Iris pigment epithelial cell (primary cell): ENCODE data around the gene ZMIZ2.
A peak's percentile ranks its signal among the peaks of the same experiment; 100 is the strongest.

Source experiments
- DNase-seq: peaks from one replicate; pipeline ENCODE4 v3.0.0-alpha.2; 2011; ENCODE audit warnings: low read depth

ZMIZ2 gene

GRCh38 chr7:44757739-44758138 is 9.1 kb downstream of the ZMIZ2 start:
- no peak for DNase-seq

DNA sequence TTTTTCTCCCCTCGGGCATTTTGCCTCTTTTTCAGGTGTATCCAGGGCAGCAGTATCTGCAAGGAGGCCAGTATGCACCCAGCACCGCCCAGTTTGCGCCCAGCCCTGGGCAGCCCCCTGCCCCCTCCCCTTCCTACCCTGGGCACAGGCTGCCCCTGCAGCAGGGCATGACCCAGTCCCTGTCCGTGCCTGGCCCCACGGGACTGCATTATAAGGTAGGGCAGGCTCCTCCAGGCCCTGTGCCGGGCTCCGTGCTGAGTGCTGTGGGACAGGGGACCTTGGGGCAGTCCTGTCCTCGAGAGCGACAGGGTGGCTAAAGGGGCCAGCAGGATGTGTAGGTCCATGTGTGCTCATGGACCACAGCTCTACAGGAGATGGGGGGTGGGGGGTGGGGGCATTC is 10.6 kb downstream of the ZMIZ2 start:
- no peak for DNase-seq

DNA sequence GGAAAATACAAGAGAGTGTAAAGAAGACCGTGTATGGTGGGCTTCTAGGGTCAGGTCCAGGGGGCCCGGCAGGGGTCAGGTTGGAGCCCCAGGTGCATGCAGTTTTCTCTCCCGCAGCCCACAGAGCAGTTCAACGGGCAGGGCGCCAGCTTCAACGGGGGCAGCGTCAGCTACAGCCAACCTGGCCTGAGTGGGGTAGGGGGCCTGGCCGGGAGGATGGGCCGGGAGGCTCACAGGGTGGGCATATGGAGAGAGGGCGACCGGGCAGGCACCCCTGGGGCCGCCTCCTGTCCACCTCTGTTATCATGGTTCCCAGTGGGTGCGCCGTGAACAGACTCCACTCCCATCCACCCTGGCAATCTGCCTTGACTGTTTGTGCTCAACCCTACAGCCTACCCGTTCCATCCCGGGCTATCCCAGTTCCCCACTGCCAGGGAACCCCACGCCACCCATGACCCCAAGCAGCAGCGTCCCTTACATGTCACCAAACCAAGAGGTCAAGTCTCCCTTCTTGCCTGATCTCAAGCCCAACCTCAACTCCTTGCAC is 11.5 kb downstream of the ZMIZ2 start:
- DNase-seq = no peak

DNA sequence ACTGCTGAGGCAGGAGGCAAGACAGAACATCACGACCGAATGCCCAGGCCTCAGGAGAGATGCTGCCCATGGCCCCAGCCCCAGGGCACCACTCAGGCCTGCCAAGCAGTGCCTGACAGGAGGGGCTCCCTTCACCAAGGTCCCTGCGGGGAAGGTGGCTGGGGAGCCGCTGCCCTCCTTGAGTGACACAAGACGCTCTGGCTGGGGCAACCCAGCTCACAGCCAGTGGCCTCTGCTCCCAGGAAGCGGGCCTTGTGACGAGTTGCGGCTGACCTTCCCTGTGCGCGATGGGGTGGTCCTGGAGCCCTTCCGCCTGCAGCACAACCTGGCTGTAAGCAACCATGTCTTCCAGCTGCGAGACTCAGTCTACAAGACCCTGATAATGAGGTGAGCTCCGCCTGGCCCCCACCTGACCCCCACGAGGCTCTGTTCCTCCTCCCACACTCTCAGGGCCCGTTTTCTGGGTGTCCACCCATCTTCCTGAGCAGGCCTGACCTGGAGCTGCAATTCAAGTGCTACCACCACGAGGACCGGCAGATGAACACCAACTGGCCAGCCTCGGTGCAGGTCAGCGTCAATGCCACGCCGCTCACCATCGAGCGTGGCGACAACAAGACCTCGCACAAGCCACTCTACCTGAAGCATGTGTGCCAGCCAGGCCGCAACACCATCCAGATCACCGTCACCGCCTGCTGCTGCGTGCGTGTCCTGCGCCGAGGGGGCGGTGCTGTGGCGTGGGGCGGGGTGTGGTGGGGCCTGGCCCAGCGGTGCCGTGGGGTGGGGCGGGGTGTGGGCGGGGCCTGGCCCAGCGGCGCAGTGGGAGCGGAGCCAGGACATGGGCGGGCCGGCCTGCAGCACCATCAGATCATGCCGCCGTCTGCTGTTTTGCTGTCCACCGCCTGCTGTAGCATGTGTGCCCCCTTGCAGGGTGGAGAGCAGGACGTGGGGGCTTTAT is 12.8 kb downstream of the ZMIZ2 start:
- DNase-seq = no peak

DNA sequence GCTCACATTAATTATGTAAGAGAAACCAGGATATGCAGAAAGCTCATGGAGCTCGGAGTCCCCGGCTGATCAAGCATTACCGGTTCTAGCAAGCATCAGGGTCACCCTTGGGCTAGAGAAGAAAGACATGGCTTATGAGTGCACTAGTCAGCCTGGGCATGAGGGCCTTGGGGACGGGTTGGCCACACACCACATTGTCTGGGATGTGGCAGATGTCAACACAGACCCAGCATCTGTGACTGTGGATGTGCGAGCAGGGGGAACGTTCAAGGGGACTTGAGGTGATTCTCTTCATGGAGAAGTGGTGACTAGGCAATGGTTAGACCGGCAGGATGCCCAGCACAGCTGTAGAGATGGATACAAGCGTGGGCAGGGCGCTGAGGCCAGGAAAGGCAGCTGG is 13.7 kb downstream of the ZMIZ2 start:
- DNase-seq = no peak

GRCh38 chr7:44762726-44763522 is 14.3 kb downstream of the ZMIZ2 start:
- DNase-seq = no peak

- DNase-seq = no peak
Observed at GRCh38 chr7:44764081-44764480, 15.4 kb downstream of the ZMIZ2 start.

- DNase-seq = no peak
Observed at GRCh38 chr7:44764665-44765578, 16.3 kb downstream of the ZMIZ2 start.

- no peak for DNase-seq
Observed at GRCh38 chr7:44765579-44766415, 17.1 kb downstream of the ZMIZ2 start.

GRCh38 chr7:44766416-44766801 is 17.8 kb downstream of the ZMIZ2 start:
- DNase-seq = no peak

DNA sequence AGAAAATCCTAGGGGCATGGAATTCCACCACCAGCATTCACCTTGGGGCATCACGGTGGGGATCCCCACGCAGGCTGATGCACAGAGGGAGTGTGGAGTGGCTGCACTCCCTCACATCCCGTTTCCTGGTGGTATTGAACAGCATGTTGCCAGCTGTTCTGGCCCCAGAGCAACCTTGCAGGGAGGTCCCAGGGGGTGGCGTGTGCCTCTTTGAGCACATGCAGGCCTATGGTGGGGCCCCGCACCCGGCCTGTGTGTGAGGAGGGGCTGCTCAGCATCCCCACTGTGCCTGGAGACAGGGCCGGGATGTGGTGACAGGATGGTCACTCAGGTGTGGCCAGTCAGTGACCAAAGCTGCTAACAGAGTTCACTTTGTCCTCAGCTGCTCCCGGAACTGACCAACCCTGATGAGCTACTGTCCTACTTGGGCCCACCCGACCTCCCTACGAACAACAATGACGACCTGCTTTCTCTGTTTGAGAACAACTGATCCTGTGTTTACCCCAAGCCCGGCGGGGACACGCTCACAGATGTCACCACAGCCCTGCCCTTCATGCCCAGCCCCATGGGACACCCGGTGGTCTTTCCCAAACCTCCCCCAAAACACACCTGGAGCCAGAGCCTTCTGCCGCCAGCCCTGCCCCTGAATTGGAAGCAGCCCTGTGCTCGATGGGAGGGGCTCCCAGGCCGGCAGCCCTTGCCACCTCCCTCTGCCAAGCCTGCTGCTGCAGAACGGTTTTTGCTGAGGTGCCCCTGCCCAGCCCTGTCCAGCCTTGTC is 18.7 kb downstream of the ZMIZ2 start:
- no peak for DNase-seq

DNA sequence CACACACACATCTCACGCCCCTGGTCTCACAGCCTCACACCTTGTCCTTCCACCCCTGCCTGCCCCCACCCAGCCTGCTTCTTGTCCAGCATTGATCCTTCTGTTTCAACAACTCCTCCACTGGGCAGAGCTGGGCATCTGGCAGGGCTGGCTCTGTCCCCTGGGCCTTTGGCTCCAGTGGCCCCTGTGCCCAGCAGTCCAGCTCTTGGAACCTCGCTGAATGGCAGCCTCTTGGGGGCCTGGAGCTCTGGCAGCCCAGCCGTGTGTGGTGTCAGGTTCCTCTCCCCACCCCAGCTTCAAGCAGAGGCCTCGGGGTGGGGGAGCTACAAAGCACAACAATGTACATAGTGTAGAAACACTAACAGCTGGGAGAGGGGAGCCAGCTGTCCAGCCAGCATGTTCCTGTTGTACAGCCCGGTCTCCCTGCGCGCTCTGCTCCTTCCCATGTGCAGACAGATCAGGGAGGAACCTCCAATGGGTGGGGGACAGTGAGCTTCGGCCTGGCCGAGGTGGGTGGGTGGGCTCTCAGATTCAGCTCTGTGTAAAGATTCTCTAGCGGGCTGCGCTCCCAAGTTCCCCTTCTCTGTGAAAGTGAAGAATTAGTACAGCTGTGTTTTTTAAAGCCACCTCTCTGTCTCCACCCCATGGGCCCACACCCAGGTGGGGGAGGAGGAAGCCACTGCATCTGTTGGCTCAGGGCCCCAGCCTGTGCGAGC is 19.4 kb downstream of the ZMIZ2 start:
- peak; percentile 75 for DNase-seq

DNA sequence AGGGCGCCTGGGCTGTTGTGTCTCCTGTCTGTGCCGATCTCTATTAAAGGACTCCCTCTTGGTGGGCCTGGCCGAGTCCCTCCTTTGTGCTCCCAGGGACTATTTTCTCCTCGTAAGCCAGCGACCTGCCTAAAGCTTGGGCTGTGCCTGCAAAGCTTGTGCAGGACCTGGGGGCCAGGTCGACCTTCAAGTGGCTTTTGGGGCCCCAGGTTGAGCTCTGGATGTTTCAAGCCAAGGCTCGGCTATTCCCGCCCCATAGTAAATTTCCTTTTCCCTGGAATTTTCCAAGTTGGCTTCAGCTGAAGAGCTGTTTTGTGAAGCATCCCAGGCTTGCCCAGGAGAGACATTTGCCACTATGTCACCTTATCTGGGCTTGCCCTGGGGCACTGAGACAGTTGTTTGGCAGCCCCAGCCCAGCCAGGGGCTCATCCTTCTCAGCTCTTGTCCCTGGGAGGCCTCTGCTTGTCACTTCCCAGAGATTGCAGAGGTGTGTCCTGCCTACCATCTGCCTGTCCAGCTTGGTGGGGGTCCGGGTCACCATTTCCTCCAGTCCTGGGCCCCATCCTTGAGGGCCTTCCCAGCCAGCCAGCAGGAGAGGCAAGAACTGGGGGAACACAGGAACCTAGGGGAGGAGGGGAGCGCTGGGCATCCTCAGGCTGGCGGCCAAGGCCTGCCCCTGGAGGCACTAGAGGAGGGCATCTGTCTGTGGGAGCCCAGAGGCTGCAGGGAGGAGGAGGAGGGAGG is 20.2 kb downstream of the ZMIZ2 start:
- no peak for DNase-seq

DNA sequence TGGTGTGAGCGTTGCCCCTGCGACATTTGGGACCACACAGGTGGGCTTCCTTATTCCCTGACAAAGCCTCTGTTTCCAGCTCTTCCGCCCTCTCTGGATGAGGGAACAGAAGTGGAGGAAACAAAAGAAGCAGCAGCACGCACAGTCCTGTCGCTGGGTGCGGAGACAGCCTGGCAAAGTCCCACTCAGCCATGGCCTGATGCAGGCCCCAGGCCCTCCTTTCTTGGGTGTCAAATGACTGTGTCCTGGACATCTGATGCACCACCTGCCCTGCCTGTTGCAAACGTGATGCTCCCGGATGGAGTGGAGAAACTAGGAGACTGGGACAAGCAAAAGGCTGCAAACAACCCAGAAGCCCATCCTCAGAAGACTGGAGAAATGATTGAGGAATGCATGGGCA is 20.7 kb downstream of the ZMIZ2 start:
- DNase-seq = no peak

DNA sequence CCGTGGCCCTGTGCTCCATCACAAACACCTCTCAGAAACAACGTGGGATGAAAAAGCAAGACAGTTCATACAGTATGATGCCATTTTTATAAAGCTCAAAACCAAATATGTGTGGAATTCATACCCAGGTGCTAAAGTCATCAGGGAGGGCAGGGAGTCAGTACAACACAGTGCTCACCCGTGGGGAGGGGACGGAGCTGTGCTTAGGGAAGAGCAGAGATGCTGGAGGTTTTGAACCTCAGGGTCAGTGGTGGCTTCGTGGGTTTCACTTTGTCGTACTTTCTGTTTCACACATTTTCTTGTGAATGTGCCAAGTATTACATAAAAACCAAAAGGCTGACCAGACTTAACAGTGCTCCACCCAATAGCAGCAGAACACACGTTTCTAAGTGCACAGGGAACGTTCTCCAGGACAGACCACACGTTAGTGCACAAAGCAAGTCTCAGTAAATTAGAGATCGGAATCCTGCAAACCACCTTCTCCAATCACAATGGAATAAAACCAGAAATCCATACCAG is 21.2 kb downstream of the ZMIZ2 start:
- DNase-seq = peak; percentile 64

DNA sequence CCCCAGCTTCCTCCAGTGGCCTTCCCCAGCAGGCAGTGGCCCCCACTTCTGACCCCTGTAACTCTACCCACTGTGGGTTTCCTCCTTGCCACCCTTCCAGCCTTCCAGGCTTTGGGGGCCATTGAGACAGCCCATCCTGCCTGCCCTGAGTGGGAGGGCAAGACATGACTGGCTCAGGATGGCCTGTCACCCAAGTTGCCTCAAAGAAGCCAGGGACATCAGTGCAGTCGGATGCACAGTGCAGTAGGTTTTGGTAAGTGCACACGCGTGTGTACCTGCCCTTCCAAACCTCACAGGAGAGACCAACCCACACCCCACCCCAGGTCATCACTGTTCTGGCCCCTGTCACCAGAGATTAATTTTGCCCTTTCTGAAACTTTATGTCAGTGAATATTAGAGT is 22.7 kb downstream of the ZMIZ2 start:
- no peak for DNase-seq

DNA sequence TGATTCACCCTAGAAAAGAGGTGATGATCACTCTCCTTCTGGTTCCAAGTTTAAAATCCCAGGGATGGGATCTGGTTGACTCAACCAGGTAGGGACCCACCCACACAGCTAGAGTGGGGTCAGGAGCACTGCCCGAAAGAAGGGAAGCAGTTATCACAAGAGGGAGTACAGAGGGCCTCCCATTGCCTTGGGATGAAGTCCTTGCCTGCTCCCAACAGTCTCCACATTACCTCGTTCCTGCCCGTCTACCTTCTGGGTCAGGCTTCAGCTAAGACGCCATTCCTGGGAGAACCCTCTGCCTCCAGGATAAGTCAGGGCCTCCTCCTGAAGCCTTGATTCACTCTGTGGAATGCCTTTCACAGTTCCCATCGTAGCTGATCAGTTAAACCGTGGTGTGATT is 23.8 kb downstream of the ZMIZ2 start:
- no peak for DNase-seq

DNA sequence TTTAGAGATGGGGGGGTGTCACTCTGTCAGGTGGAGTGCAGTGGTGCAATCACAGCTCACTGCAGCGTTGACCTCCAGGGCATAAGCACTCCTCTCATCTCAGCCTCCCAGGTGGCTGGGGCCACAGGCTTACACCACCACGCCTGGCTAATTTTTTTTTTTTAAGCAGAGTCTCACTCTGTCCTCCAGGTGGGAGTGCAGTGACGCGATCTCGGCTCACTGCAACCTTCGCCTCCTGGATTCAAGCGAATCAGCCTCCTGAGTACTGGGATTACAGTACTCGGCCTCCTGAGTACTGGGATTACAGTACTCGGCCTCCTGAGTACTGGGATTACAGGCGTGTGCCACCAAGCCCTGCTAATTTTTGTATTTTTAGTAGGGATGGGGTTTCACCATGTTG is 24.2 kb downstream of the ZMIZ2 start:
- DNase-seq = no peak
